GM10266 (cell line): Measurements from ENCODE around the gene CHST9.

Experiments
- DNase-seq: peaks from one replicate; pipeline ENCODE4 v3.0.0; 2012; ENCODE audit errors: extremely low spot score
- CTCF ChIP-seq: IDR thresholded peaks from 2 replicates; pipeline ENCODE4 v1.5.1; 2012; ENCODE audit warnings: mild to moderate bottlenecking, low read depth; ENCODE audit not compliant: control insufficient read depth, insufficient read depth; ENCODE audit errors: missing control alignments

CHST9 gene

GRCh38 chr18:27214831-27215230 is 29.7 kb upstream of the CHST9 start:
- DNase-seq: no peak
- no peak for TF ChIP-seq CTCF

GRCh38 chr18:27213123-27213717 is 28.1 kb upstream of the CHST9 start:
- no peak for DNase-seq
- TF ChIP-seq CTCF: no peak

GRCh38 chr18:27211569-27211968 is 26.5 kb upstream of the CHST9 start:
- no peak for DNase-seq
- no peak for TF ChIP-seq CTCF

- TF ChIP-seq CTCF: no peak
- DNase-seq: no peak
Measured at GRCh38 chr18:27206411-27206810, 21.3 kb upstream of the CHST9 start.

GRCh38 chr18:27202741-27203140 is 17.6 kb upstream of the CHST9 start:
- no peak for TF ChIP-seq CTCF
- DNase-seq: no peak

GRCh38 chr18:27198036-27198435 is 12.9 kb upstream of the CHST9 start:
- TF ChIP-seq CTCF: no peak
- DNase-seq: no peak

- DNase-seq: no peak
- TF ChIP-seq CTCF: no peak
Measured at GRCh38 chr18:27188309-27188708, 3.2 kb upstream of the CHST9 start.
